ENCODE measurements around the gene NOXO1.

The NOXO1 gene

GRCh38 chr16:1998852-1999801, 17.9 kb upstream of the NOXO1 start:
- Histone ChIP-seq H3K9me3 (ENCODE audit: control insufficient read depth, low read length) (no peaks in the 10 kb centered on the region), H3K79me2 (peaks cover 12% of the 10 kb centered on the region), H3K4me2 (ENCODE audit: low read length) (no peak overlapping the region), H3K9ac (no peak overlapping the region), H3K27ac (no peak overlapping the region), H3K36me3 (ENCODE audit: control insufficient read depth, insufficient read depth, low read length) (no peaks in the 10 kb centered on the region), H3K27me3 (ENCODE audit: control insufficient read depth, insufficient read depth, low read length) (no peaks in the 10 kb centered on the region), H3K4me3 (ENCODE audit: low read depth, low read length) (no peak overlapping the region), H3K4me1 (no peaks in the 10 kb centered on the region), H2AFZ (no peak overlapping the region)
- TF ChIP-seq CTCF (IDR thresholded peaks at IDR 0.05): no peak

DNA sequence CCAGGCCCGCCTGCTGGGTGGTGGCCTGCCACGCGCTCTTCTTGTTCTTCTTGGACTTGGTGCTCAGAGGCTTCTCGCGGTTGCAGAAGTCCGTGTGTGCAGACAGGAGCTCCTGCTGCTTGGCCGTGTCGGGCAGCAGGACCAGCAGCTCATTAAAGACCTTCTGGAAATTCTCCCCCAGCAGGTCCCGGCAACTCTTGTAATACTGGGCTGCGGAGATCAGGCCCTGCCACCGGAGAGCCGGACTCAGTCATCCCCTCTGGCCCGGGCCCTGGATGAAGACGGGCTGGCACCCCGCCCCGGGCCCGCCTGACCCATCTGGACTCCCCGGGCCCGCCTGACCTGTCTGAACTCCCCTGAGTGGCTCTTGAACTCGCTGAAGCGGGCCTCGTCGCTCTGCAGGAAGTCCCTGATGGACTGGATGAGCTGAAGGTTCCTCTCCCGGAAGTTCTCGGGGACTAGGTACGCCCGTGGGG, 17.1 kb upstream of the NOXO1 start:
- Histone ChIP-seq H3K36me3 (ENCODE audit: control insufficient read depth, insufficient read depth, low read length) (no peaks in the 10 kb centered on the region), H3K79me2 (peaks cover 6% of the 10 kb centered on the region), H3K4me2 (ENCODE audit: low read length) (no peak overlapping the region), H3K4me3 (ENCODE audit: low read depth, low read length) (no peak overlapping the region), H2AFZ (no peak overlapping the region), H3K9ac (no peak overlapping the region), H3K4me1 (no peaks in the 10 kb centered on the region), H3K9me3 (ENCODE audit: control insufficient read depth, low read length) (no peaks in the 10 kb centered on the region), H3K27me3 (ENCODE audit: control insufficient read depth, insufficient read depth, low read length) (no peaks in the 10 kb centered on the region), H3K27ac (no peak overlapping the region)
- TF ChIP-seq CTCF (IDR thresholded peaks at IDR 0.05): no peak

GRCh38 chr16:1997494-1998359, 16.5 kb upstream of the NOXO1 start:
- Histone ChIP-seq H3K9ac (no peak overlapping the region), H3K36me3 (ENCODE audit: control insufficient read depth, insufficient read depth, low read length) (no peaks in the 10 kb centered on the region), H3K27me3 (ENCODE audit: control insufficient read depth, insufficient read depth, low read length) (no peaks in the 10 kb centered on the region), H3K4me1 (no peaks in the 10 kb centered on the region), H2AFZ (no peak overlapping the region), H3K4me3 (ENCODE audit: low read depth, low read length) (no peak overlapping the region), H3K79me2 (no peaks in the 10 kb centered on the region), H3K9me3 (ENCODE audit: control insufficient read depth, low read length) (no peaks in the 10 kb centered on the region), H3K27ac (no peak overlapping the region), H3K4me2 (ENCODE audit: low read length) (no peak overlapping the region)
- TF ChIP-seq CTCF (IDR thresholded peaks at IDR 0.05): no peak

GRCh38 chr16:1993731-1994131, 12.5 kb upstream of the NOXO1 start:
- H3K36me3 ChIP-seq (ENCODE audit: control insufficient read depth, insufficient read depth, low read length): no peaks in the 10 kb centered on the region
- TF ChIP-seq CTCF (IDR thresholded peaks at IDR 0.05): no peak
- H3K9ac ChIP-seq: no peak overlapping the region
- H3K4me3 ChIP-seq (ENCODE audit: low read depth, low read length): no peak overlapping the region
- no peaks in the 10 kb centered on the region for H3K79me2 ChIP-seq
- H3K4me1 ChIP-seq: peaks cover 3% of the 10 kb centered on the region
- H3K27ac ChIP-seq: no peak overlapping the region
- no peak overlapping the region for H2AFZ ChIP-seq
- no peak overlapping the region for H3K4me2 ChIP-seq (ENCODE audit: low read length)
- H3K27me3 ChIP-seq (ENCODE audit: control insufficient read depth, insufficient read depth, low read length): no peaks in the 10 kb centered on the region
- no peaks in the 10 kb centered on the region for H3K9me3 ChIP-seq (ENCODE audit: control insufficient read depth, low read length)
